Measurements from ENCODE around the gene STRADA.
"Not testable (repeated sequence)": the region's sequence is repeated elsewhere in the genome, so short reads cannot be mapped to it uniquely, and the experiment has no call there.

Gene STRADA

GRCh38 chr17:63766754-63767153 is 25.2 kb upstream of the STRADA start:
- Mint-ChIP-seq H3K27me3 (no peaks in the 10 kb centered on the region), H3K4me3 (no peak overlapping the region), H3K27ac (no peak overlapping the region), H3K4me1 (peaks cover 59% of the 10 kb centered on the region), H3K36me3 (peaks cover 11% of the 10 kb centered on the region), H3K9me3 (no peaks in the 10 kb centered on the region)

- Mint-ChIP-seq H3K4me1 (peaks cover 43% of the 10 kb centered on the region), H3K27me3 (no peaks in the 10 kb centered on the region), H3K36me3 (peaks cover 14% of the 10 kb centered on the region), H3K9me3 (no peaks in the 10 kb centered on the region), H3K4me3 (no peak overlapping the region), H3K27ac (no peak overlapping the region)
These were observed 23.1 kb upstream of the STRADA start for GRCh38 chr17:63764716-63765115.

- H3K4me1 Mint-ChIP-seq, result peaks cover 22% of the 10 kb centered on the region
- H3K4me3 Mint-ChIP-seq, result no peak overlapping the region
- H3K27ac Mint-ChIP-seq, result no peak overlapping the region
- H3K9me3 Mint-ChIP-seq, result no peaks in the 10 kb centered on the region
- H3K27me3 Mint-ChIP-seq, result no peaks in the 10 kb centered on the region
- H3K36me3 Mint-ChIP-seq, result peaks cover 19% of the 10 kb centered on the region
These were observed 20.8 kb upstream of the STRADA start for GRCh38 chr17:63762161-63763078.

GRCh38 chr17:63760771-63761539 is 19.4 kb upstream of the STRADA start:
- Mint-ChIP-seq H3K4me1 (peaks cover 8% of the 10 kb centered on the region), H3K4me3 (no peak overlapping the region), H3K27me3 (no peaks in the 10 kb centered on the region), H3K36me3 (peaks cover 23% of the 10 kb centered on the region), H3K27ac (no peak overlapping the region), H3K9me3 (no peaks in the 10 kb centered on the region)

GRCh38 chr17:63758428-63758827 is 16.8 kb upstream of the STRADA start:
- H3K4me3 Mint-ChIP-seq, result no peak overlapping the region
- H3K36me3 Mint-ChIP-seq, result peaks cover 19% of the 10 kb centered on the region
- no peak overlapping the region for H3K27ac Mint-ChIP-seq
- H3K27me3 Mint-ChIP-seq, result no peaks in the 10 kb centered on the region
- H3K9me3 Mint-ChIP-seq, result no peaks in the 10 kb centered on the region
- no peaks in the 10 kb centered on the region for H3K4me1 Mint-ChIP-seq

- Mint-ChIP-seq H3K36me3 (peaks cover 15% of the 10 kb centered on the region), H3K4me3 (no peak overlapping the region)
These were observed 12.4 kb upstream of the STRADA start for GRCh38 chr17:63754046-63754445.

GRCh38 chr17:63753215-63753614 is 11.6 kb upstream of the STRADA start:
- Mint-ChIP-seq H3K27me3 (no peaks in the 10 kb centered on the region), H3K4me3 (no peak overlapping the region), H3K9me3 (no peaks in the 10 kb centered on the region), H3K27ac (no peak overlapping the region), H3K4me1 (peaks cover 20% of the 10 kb centered on the region), H3K36me3 (peaks cover 15% of the 10 kb centered on the region)

More at GRCh38 chr17:63754046-63754445, 12.4 kb upstream of the STRADA start:
- Mint-ChIP-seq H3K4me1 (peaks cover 20% of the 10 kb centered on the region), H3K27me3 (no peaks in the 10 kb centered on the region), H3K9me3 (no peaks in the 10 kb centered on the region), H3K27ac (no peak overlapping the region)

- no peaks in the 10 kb centered on the region for H3K27me3 Mint-ChIP-seq
- peaks cover 20% of the 10 kb centered on the region for H3K4me1 Mint-ChIP-seq
- no peak overlapping the region for H3K4me3 Mint-ChIP-seq
- no peaks in the 10 kb centered on the region for H3K9me3 Mint-ChIP-seq
- H3K27ac Mint-ChIP-seq, result no peak overlapping the region
- H3K36me3 Mint-ChIP-seq, result peaks cover 13% of the 10 kb centered on the region
These were observed 11.1 kb upstream of the STRADA start for GRCh38 chr17:63752707-63753106.

GRCh38 chr17:63751806-63752205 is 10.2 kb upstream of the STRADA start:
- Mint-ChIP-seq H3K4me1 (peaks cover 20% of the 10 kb centered on the region), H3K27ac (peak overlapping the region; percentile 96), H3K4me3 (peak overlapping the region; percentile 81), H3K9me3 (no peaks in the 10 kb centered on the region), H3K36me3 (peaks cover 14% of the 10 kb centered on the region), H3K27me3 (no peaks in the 10 kb centered on the region)

- peak overlapping the region; percentile 99 for H3K27ac Mint-ChIP-seq
- H3K36me3 Mint-ChIP-seq, result no peaks in the 10 kb centered on the region
- no peaks in the 10 kb centered on the region for H3K27me3 Mint-ChIP-seq
- peaks cover 22% of the 10 kb centered on the region for H3K4me1 Mint-ChIP-seq
- H3K9me3 Mint-ChIP-seq, result no peaks in the 10 kb centered on the region
- peak overlapping the region; percentile 95 for H3K4me3 Mint-ChIP-seq
These were observed 524 bp downstream of the STRADA start for GRCh38 chr17:63741143-63741407.

GRCh38 chr17:63740464-63741142 is 996 bp downstream of the STRADA start:
- Mint-ChIP-seq H3K27ac (peak overlapping the region; percentile 99), H3K36me3 (no peaks in the 10 kb centered on the region), H3K27me3 (no peaks in the 10 kb centered on the region), H3K4me1 (peaks cover 22% of the 10 kb centered on the region), H3K4me3 (peak overlapping the region; percentile 95), H3K9me3 (no peaks in the 10 kb centered on the region)

- Mint-ChIP-seq H3K9me3 (no peaks in the 10 kb centered on the region), H3K36me3 (peaks cover 1% of the 10 kb centered on the region), H3K4me3 (no peak overlapping the region), H3K27me3 (no peaks in the 10 kb centered on the region), H3K27ac (no peak overlapping the region), H3K4me1 (peaks cover 25% of the 10 kb centered on the region)
These were observed 5.9 kb downstream of the STRADA start for GRCh38 chr17:63735691-63736090.

GRCh38 chr17:63722403-63722802 is 19.2 kb downstream of the STRADA start:
- no peak overlapping the region for H3K4me3 Mint-ChIP-seq
- H3K36me3 Mint-ChIP-seq, result peaks cover 10% of the 10 kb centered on the region
- no peaks in the 10 kb centered on the region for H3K27me3 Mint-ChIP-seq
- no peak overlapping the region for H3K27ac Mint-ChIP-seq
- H3K9me3 Mint-ChIP-seq, result no peaks in the 10 kb centered on the region
- H3K4me1 Mint-ChIP-seq, result peaks cover 3% of the 10 kb centered on the region

GRCh38 chr17:63720194-63720593 is 21.4 kb downstream of the STRADA start:
- H3K36me3 Mint-ChIP-seq, H3K27me3 Mint-ChIP-seq, H3K4me3 Mint-ChIP-seq, H3K9me3 Mint-ChIP-seq, H3K27ac Mint-ChIP-seq, H3K4me1 Mint-ChIP-seq: not testable (repeated sequence)

GRCh38 chr17:63718988-63719387 is 22.6 kb downstream of the STRADA start:
- Mint-ChIP-seq H3K4me1 (peaks cover 7% of the 10 kb centered on the region), H3K36me3 (peaks cover 3% of the 10 kb centered on the region), H3K9me3 (no peaks in the 10 kb centered on the region), H3K27me3 (no peaks in the 10 kb centered on the region), H3K4me3 (no peak overlapping the region), H3K27ac (no peak overlapping the region)

GRCh38 chr17:63716426-63716825 is 25.2 kb downstream of the STRADA start:
- Mint-ChIP-seq H3K9me3 (no peaks in the 10 kb centered on the region), H3K4me3 (no peak overlapping the region), H3K36me3 (peaks cover 7% of the 10 kb centered on the region), H3K27me3 (no peaks in the 10 kb centered on the region), H3K4me1 (peaks cover 7% of the 10 kb centered on the region), H3K27ac (peak overlapping the region; percentile 23)
